Calu3 (cell line): Measurements from ENCODE around the gene CALU. TPM values are rescaled to one million over a fixed set of nuclear protein-coding genes. Genes with fewer than 3 reads are reported as not detected.

Experiments used
- BruUV-seq: library from RNA; stranded (reverse); fragments of 400-500 nt; replicated peaks from 2 replicates; lab custom pipeline; 2021; lab: Mats Ljungman, UMichigan
- CTCF ChIA-PET: fragments of 300-600 bp; sonication (Branson Sonifier 250); formaldehyde crosslinking; loops from one replicate; lab custom pipeline; 2022; ENCODE audit warnings: antibody characterized with exemption; lab: Charles Lee
- DNase-seq: peaks from one replicate; pipeline ENCODE4 v3.0.0; 2022
- H3K27ac Mint-ChIP-seq: one replicate; pipeline ENCODE4 v1.8.0; 2022; ENCODE audit warnings: mixed read lengths; ENCODE audit not compliant: unreplicated experiment
- H3K27me3 Mint-ChIP-seq: one replicate; pipeline ENCODE4 v1.8.0; 2022; ENCODE audit warnings: mixed read lengths; ENCODE audit not compliant: unreplicated experiment
- H3K36me3 Mint-ChIP-seq: one replicate; pipeline ENCODE4 v1.8.0; 2022; ENCODE audit warnings: mild to moderate bottlenecking, moderate library complexity, mixed read lengths; ENCODE audit not compliant: insufficient read depth, unreplicated experiment
- H3K4me1 Mint-ChIP-seq: one replicate; pipeline ENCODE4 v1.8.0; 2022; ENCODE audit warnings: mild to moderate bottlenecking, low read depth, mixed read lengths; ENCODE audit not compliant: unreplicated experiment
- H3K4me3 Mint-ChIP-seq: one replicate; pipeline ENCODE4 v1.8.0; 2022; ENCODE audit warnings: mild to moderate bottlenecking, low read depth, moderate library complexity, mixed read lengths; ENCODE audit not compliant: unreplicated experiment
- H3K9me3 Mint-ChIP-seq: one replicate; pipeline ENCODE4 v1.8.0; 2022; ENCODE audit warnings: low read depth, mixed read lengths; ENCODE audit not compliant: unreplicated experiment
- intact Hi-C: fragments of 100-400 bp; cut with micrococcal nuclease; formaldehyde crosslinking; loops from one replicate; pipeline ENCODE4 v1.10.0; 2022; ENCODE audit not compliant: unreplicated experiment
- total RNA-seq: library from RNA; stranded (reverse); gene quantifications from 2 replicates; pipeline ENCODE4 v1.2.3, GENCODE V29; 2022
- TF ChIP-seq, protein P1 (sequence below): fragments of 200-600 bp; IDR thresholded peaks from one replicate; pipeline ENCODE4 v1.8.0; 2022; ENCODE audit warnings: antibody characterized with exemption; ENCODE audit not compliant: unreplicated experiment

CALU gene
- total RNA-seq, 1 experiment from 2014 or later: 154 TPM

DNA sequence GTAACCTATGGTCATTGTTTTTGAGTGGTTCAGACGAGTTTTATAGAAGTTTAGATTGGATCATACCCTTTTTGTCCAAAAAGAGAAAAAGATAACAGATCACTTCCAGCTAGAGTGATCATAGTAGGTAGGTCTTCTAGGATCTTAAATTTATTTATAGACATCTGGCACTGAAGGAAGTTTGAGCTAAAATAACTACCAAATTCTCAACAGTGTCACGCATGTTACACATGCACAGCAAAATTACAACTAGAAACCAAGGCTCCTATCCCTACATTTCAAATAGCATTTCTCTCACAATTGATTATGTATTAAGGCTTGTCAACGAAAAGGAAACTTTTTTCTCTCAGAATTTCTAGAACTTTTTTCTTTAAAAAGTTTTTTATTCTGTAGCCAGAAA is 2.3 kb downstream of the CALU start:
- DNase-seq: no peak
- no peaks in the 10 kb centered on the region for H3K9me3 Mint-ChIP-seq

DNA sequence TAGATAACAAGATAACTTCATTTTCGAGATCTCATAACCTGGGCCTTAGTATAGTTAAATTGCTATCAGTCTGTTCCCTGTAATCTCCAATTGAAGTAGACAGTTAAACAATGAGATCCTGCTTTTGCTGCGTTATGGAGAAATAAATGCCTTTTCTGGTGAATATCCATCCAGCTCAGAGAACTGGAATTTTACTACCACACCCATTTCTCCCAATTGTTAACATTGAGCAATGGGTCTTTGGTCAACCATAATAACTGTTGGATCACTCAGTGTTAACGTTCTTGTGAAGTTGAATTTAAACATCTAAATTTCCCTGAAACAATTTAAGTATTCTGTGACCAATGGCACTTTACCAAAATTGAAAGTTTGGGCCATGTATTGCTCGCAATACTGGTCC is 3.0 kb downstream of the CALU start:
- CTCF ChIA-PET: no interaction called here
- Mint-ChIP-seq H3K9me3 (no peaks in the 10 kb centered on the region), H3K4me3 (no peak overlapping the region), H3K36me3 (peaks cover 26% of the 10 kb centered on the region), H3K27me3 (no peaks in the 10 kb centered on the region), H3K27ac (no peak overlapping the region), H3K4me1 (peaks cover 32% of the 10 kb centered on the region)
- BruUV-seq: no TSS peak
- TF ChIP-seq, protein P1, sequence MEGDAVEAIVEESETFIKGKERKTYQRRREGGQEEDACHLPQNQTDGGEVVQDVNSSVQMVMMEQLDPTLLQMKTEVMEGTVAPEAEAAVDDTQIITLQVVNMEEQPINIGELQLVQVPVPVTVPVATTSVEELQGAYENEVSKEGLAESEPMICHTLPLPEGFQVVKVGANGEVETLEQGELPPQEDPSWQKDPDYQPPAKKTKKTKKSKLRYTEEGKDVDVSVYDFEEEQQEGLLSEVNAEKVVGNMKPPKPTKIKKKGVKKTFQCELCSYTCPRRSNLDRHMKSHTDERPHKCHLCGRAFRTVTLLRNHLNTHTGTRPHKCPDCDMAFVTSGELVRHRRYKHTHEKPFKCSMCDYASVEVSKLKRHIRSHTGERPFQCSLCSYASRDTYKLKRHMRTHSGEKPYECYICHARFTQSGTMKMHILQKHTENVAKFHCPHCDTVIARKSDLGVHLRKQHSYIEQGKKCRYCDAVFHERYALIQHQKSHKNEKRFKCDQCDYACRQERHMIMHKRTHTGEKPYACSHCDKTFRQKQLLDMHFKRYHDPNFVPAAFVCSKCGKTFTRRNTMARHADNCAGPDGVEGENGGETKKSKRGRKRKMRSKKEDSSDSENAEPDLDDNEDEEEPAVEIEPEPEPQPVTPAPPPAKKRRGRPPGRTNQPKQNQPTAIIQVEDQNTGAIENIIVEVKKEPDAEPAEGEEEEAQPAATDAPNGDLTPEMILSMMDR: no peak
- intact Hi-C loops: no loop called here
- no peak for DNase-seq

More for the DNA sequence above, 2.3 kb downstream of the CALU start:
- peaks cover 25% of the 10 kb centered on the region for H3K36me3 Mint-ChIP-seq
- peaks cover 32% of the 10 kb centered on the region for H3K4me1 Mint-ChIP-seq
- H3K4me3 Mint-ChIP-seq: peak overlapping the region; percentile 97
- intact Hi-C loops: no loop called here
- no TSS peak for BruUV-seq
- TF ChIP-seq, protein P1: no peak
- H3K27ac Mint-ChIP-seq: no peak overlapping the region
- no peaks in the 10 kb centered on the region for H3K27me3 Mint-ChIP-seq
- CTCF ChIA-PET: interaction anchor here (1.0 kb wide), 1 partner anchor 56 kb away, joined by 3 read pairs; no protein-coding TSS in a partner anchor

- intact Hi-C loops: no loop called here
- CTCF ChIA-PET: interaction anchor here (0.7 kb wide), 1 partner anchor 14 kb away, joined by 3 read pairs; no protein-coding TSS in a partner anchor
- no peaks in the 10 kb centered on the region for H3K9me3 Mint-ChIP-seq
Observed at GRCh38 chr7:128743112-128743772, 4.1 kb downstream of the CALU start.

DNA sequence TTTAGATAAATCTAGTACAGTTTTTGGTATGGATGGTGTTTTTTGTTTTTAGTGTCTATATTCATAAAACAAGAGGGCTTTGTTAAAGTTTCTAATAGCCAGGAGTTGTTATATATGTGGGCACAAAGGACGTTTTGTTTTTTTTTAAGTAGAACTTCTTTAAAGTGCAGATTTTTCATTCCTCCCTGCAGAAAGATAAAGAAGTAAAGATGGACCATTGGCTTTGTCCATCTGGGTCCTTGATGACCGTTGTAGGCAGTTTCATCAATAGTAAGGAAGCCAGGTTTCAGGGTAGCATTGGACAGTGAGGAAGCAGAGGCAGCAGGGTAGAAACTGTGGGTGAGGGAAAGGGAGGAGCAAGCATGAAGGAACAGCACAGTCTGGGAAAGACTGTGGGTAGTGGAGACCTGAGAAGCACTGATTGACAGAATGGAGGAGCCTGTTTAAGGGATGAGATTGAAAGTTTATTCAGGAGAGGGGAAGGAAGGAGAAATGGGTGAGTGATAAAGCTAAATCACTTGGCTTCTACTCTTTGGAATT is 5.3 kb downstream of the CALU start:
- TF ChIP-seq, protein P1: no peak
- intact Hi-C loops: no loop called here
- peaks cover 17% of the 10 kb centered on the region for H3K4me1 Mint-ChIP-seq
- BruUV-seq: no TSS peak
- H3K36me3 Mint-ChIP-seq: peaks cover 28% of the 10 kb centered on the region
- no peaks in the 10 kb centered on the region for H3K27me3 Mint-ChIP-seq
- H3K4me3 Mint-ChIP-seq: no peak overlapping the region
- no peaks in the 10 kb centered on the region for H3K9me3 Mint-ChIP-seq
- CTCF ChIA-PET: no interaction called here
- no peak for DNase-seq
- H3K27ac Mint-ChIP-seq: no peak overlapping the region

More at GRCh38 chr7:128743112-128743772, 4.1 kb downstream of the CALU start:
- DNase-seq: no peak
- Mint-ChIP-seq H3K4me3 (no peak overlapping the region), H3K4me1 (peaks cover 24% of the 10 kb centered on the region), H3K27me3 (no peaks in the 10 kb centered on the region), H3K27ac (no peak overlapping the region), H3K36me3 (peaks cover 32% of the 10 kb centered on the region)
- TF ChIP-seq, protein P1: no peak
- BruUV-seq: no TSS peak
